ENCODE data around the gene DDX43.
A peak's percentile ranks its signal among the peaks of the same experiment; 100 is the strongest.

The DDX43 gene

DNA sequence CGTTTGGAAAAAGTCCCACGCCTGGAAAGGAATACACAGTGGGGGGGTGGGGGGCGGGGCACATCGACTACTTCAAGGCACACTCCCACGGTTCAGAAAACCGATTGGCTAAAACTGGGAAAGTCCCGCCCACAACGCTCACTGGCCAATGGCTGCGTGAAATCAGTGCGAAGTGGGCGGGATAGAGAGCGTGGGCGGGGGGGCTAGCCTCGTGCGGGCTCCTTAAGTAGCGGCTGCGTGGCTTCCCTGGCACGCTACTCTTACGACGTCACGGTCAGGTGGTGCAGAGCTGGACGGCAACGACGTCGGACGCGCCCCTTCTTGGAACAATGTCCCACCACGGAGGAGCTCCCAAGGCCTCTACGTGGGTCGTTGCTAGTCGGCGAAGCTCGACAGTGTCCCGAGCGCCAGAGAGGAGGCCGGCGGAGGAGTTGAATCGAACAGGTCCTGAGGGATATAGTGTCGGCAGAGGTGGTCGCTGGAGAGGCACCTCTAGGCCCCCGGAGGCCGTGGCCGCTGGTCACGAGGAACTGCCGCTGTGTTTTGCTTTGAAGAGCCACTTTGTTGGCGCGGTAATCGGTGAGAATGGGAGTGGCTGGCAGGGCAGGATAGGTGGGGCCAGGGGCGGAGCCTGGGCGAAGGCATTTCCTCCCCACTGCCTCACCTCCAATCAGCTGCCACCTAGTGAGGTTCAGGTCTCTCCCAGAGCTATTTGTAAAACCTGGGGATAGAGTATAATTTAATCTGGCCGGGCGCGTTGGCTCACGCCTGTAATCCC is at the start of gene DDX43:
Gene DDX43 (plus strand): TSS at position 252 of the 778 bp plus-strand sequence. CDS start 78 bp downstream, at position 330.
- H3K4me3 ChIP-seq (ENCODE audit: low read length), result peak within 1 kb of the TSS; percentile 37
- peak; percentile 19 for DNase-seq (ENCODE audit: low read depth)
- TF ChIP-seq CTCF (IDR thresholded peaks at IDR 0.05; ENCODE audit: insufficient read depth, low read depth, low read length, missing control alignments), result no peak

GRCh38 chr6:73348550-73349204 is 46.0 kb upstream of the DDX43 start:
- H3K4me3 ChIP-seq (ENCODE audit: low read length), result no peak overlapping the region
- no peak for DNase-seq (ENCODE audit: low read depth)
- TF ChIP-seq CTCF (IDR thresholded peaks at IDR 0.05; ENCODE audit: insufficient read depth, low read depth, low read length, missing control alignments), result no peak

GRCh38 chr6:73349311-73349710 is 45.3 kb upstream of the DDX43 start:
- DNase-seq (ENCODE audit: low read depth), result no peak
- no peak for TF ChIP-seq CTCF (IDR thresholded peaks at IDR 0.05; ENCODE audit: insufficient read depth, low read depth, low read length, missing control alignments)
- no peak overlapping the region for H3K4me3 ChIP-seq (ENCODE audit: low read length)

- TF ChIP-seq CTCF (IDR thresholded peaks at IDR 0.05; ENCODE audit: insufficient read depth, low read depth, low read length, missing control alignments), result no peak
- no peak for DNase-seq (ENCODE audit: low read depth)
- no peak within 1 kb of the TSS for H3K4me3 ChIP-seq (ENCODE audit: low read length)
Measured at GRCh38 chr6:73353636-73354593, 40.7 kb upstream of the DDX43 start, which contains the start of gene DPPA5. TSS of gene DPPA5 (minus strand) at chr6:73354276. CDS start at chr6:73354225, 51 bp downstream.

- TF ChIP-seq CTCF (IDR thresholded peaks at IDR 0.05; ENCODE audit: insufficient read depth, low read depth, low read length, missing control alignments), result no peak
- no peak for DNase-seq (ENCODE audit: low read depth)
- H3K4me3 ChIP-seq (ENCODE audit: low read length), result no peak within 1 kb of the TSS
Measured at GRCh38 chr6:73362358-73362757, 32.3 kb upstream of the DDX43 start, which contains the start of gene KHDC3L. TSS of gene KHDC3L (plus strand) at chr6:73362658. CDS start at chr6:73362730, 72 bp downstream.

- DNase-seq (ENCODE audit: low read depth), result no peak
Measured at GRCh38 chr6:73362869-73363536, 31.6 kb upstream of the DDX43 start.

More at GRCh38 chr6:73362869-73363536, 31.6 kb upstream of the DDX43 start:
- H3K4me3 ChIP-seq (ENCODE audit: low read length), result no peak overlapping the region
- no peak for TF ChIP-seq CTCF (IDR thresholded peaks at IDR 0.05; ENCODE audit: insufficient read depth, low read depth, low read length, missing control alignments)
